ENCODE measurements around the gene SNX8.

SNX8 gene

GRCh38 chr7:2253525-2254244 lies 60.6 kb downstream of the SNX8 start:
- no peak for DNase-seq
- in situ Hi-C loops (cut with MboI; ENCODE audit: low pct_unique_long_range_greater_than_20kb, low sequenced_read_pairs) = no loop called here

DNA sequence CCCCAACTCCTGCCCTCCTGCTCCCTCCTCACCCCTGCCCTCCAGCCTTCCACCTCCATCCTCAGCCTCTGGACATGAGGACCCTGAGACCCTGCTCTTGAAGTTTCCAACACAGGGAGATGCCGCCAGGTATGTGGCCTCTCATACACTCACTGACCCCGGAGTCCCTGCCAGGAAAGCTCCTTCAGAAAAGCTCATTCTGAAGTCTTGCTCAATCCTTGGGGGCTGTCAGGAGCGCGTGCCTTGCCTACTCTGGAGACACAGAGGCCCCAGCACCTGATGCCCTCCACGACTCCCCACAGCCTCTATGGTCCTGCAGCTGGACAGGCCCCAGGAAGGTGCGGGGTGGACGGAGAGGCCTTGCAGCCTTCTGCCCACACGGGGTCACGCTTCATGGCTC lies 61.2 kb downstream of the SNX8 start:
- in situ Hi-C loops (cut with MboI; ENCODE audit: low pct_unique_long_range_greater_than_20kb, low sequenced_read_pairs) = no loop called here
- DNase-seq = no peak

DNA sequence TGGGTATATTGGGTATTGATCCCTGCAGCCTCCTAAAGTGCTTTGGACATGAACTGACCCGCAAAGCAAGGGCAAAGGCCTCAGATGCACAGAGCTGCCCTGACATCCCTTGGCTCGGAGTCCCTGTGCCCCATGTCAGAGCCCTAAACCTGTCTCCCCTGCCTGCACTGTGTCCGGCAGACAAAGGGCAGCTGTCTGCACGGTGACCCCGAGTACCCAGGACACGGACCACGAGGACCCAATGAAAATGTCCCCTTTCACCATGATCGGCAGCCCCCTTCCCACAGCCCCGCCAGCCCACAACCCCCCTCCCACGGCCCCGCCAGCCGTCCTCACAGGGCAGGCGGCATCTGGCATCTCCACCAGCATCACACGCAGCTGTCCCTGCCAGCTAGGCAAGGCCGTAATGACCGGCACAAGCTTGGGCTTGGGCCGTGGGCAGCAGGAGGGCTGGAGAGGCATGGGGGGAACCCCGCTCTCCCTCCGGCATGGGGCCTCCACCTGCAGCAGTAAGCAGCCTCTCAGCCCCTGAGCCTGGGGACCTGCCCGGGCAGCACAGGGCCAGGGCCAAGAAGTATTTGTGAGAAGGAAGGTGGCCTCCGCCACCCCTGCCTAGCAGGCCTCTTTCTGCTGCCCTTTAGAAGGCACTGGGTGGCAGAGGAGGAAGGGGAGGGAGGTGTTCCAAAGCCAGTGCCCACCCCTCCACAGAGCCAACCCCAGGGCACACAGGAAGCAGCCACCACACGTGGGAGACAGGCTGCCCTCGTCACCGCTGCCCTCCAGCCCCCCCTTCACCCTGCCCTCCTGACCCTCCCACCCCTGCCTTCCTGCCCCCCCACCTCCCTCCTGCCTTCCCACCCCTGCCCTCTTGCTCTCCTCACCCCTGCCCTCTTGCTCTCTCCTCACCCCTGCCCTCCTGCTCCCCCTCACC lies 62.1 kb downstream of the SNX8 start:
- in situ Hi-C loops (cut with MboI; ENCODE audit: low pct_unique_long_range_greater_than_20kb, low sequenced_read_pairs) = no loop called here
- no peak for DNase-seq

DNA sequence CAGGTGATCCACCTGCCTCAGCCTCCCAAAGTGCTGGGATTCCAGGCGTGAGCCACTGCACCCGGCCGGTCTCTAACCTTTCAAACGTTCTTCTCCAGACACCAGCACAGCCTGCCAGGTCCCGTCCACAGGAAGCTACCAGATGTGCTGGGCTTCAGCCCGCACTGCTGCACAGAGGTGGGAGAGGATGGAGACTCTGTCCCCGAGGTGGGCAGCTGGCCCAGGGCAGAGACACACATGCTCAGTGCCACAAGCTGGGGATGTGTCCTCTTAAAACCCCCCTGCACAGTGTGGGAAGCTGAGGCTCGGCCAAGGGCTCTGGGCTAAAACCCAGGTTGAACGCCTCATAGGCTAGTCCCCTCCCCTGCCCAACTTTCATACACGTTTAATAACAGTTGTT lies 62.9 kb downstream of the SNX8 start:
- in situ Hi-C loops (cut with MboI; ENCODE audit: low pct_unique_long_range_greater_than_20kb, low sequenced_read_pairs) = no loop called here
- DNase-seq = no peak

GRCh38 chr7:2249744-2250323 lies 64.4 kb downstream of the SNX8 start:
- DNase-seq = no peak
- in situ Hi-C loops (cut with MboI; ENCODE audit: low pct_unique_long_range_greater_than_20kb, low sequenced_read_pairs) = no loop called here

GRCh38 chr7:2248984-2249694 lies 65.1 kb downstream of the SNX8 start:
- peak; percentile 91 for DNase-seq
- in situ Hi-C loops (cut with MboI; ENCODE audit: low pct_unique_long_range_greater_than_20kb, low sequenced_read_pairs) = no loop called here

GRCh38 chr7:2247141-2247995 lies 66.9 kb downstream of the SNX8 start:
- in situ Hi-C loops (cut with MboI; ENCODE audit: low pct_unique_long_range_greater_than_20kb, low sequenced_read_pairs) = no loop called here
- DNase-seq = peak; percentile 29

- DNase-seq = peak; percentile 80
- in situ Hi-C loops (cut with MboI; ENCODE audit: low pct_unique_long_range_greater_than_20kb, low sequenced_read_pairs) = no loop called here
Observed at GRCh38 chr7:2245883-2246675, 68.2 kb downstream of the SNX8 start.

- no peak for DNase-seq
- in situ Hi-C loops (cut with MboI; ENCODE audit: low pct_unique_long_range_greater_than_20kb, low sequenced_read_pairs) = no loop called here
Observed at GRCh38 chr7:2244404-2244995, 69.7 kb downstream of the SNX8 start.

DNA sequence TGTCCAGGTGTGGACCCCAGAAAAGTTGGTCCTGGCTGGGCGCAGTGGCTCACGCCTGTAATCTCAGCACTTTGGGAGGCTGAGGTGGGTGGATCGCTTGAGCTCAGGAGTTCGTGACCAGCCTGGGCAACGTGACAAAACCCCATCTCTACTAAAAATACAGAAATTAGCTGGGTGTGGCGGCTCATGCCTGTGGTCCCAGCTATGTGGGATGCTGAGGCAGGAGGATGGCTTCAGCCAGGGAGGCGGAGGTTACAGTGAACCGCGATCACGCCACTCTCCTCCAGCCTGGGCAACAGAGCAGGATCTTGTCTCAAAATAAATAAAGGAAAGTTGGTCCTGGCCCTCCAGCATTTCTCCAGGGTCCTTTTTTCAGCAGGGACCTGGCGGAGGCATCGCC lies 70.8 kb downstream of the SNX8 start:
- no peak for DNase-seq
- in situ Hi-C loops (cut with MboI; ENCODE audit: low pct_unique_long_range_greater_than_20kb, low sequenced_read_pairs) = no loop called here

DNA sequence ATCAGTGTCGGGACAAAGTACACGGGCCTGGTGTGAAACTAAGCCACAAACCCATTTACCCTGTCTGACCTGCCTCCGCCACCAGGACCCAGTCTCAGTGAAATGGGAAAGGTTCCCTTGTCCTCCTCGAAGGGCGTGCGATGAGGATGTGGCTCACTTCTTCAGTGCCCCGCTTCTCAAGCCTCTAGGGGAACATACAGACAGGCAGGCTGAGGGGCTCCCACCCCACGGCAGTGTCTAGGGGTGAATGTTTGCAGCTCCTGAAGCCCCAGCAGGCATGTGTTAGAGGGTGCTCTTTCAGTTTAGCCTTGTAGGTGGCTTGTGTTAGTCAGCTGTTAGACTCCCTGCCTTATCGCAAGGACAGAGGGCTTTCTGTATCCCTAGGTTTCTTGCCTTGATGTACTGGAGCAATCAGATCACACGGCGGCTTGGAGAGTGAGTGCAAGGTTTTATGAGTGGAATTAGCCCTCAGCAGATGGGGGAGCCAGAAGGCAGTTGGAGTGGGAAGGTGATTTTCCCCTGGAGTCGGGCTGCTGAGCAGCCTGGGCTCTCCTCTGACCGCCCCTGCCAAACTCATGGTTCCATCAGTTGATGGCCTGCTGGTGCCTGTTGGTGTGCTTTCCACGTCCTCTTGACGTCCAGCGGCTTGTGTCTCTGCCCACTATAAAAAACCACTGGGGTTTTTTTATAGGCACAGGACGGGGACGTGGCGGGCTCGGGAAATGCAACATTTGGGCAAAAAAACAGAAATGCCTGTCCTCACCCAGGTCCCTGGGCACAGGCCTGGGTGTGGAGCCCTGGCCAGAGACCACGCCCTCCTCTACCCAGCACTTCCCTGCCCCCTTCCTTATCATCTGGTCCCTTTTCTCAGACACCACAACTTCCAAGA lies 71.5 kb downstream of the SNX8 start:
- DNase-seq = peak; percentile 61
- in situ Hi-C loops (cut with MboI; ENCODE audit: low pct_unique_long_range_greater_than_20kb, low sequenced_read_pairs) = no loop called here

- DNase-seq = peak; percentile 65
- in situ Hi-C loops (cut with MboI; ENCODE audit: low pct_unique_long_range_greater_than_20kb, low sequenced_read_pairs) = no loop called here
Observed at GRCh38 chr7:2241580-2242540, 72.4 kb downstream of the SNX8 start, which contains the start of the genes MRM2 and NUDT1. Gene MRM2 (minus strand): TSS chr7:2242205. CDS start chr7:2242169, 36 bp downstream. Gene NUDT1 (plus strand): TSS chr7:2242226. CDS start chr7:2244575, 2,349 bp downstream.

DNA sequence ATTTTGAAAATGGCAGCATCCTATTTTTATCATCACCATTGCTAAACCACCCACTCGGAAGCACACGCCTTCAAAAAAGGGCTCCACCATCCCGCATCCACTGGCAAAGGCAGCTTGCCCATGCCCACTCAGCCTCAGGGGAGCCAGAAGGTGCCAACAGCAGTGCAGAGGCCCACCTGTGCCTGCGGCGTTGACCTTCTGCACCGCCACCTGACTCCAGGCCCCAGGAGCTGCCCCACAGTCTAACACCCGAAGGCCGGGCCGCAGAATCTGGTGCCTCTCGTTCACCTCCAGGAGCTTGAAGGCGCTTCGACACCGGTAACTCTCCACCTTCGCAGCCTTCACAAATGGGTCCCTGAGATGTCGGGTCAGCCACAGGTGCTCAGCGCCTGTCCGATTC lies 75.0 kb downstream of the SNX8 start:
- no peak for DNase-seq
- in situ Hi-C loops (cut with MboI; ENCODE audit: low pct_unique_long_range_greater_than_20kb, low sequenced_read_pairs) = no loop called here

DNA sequence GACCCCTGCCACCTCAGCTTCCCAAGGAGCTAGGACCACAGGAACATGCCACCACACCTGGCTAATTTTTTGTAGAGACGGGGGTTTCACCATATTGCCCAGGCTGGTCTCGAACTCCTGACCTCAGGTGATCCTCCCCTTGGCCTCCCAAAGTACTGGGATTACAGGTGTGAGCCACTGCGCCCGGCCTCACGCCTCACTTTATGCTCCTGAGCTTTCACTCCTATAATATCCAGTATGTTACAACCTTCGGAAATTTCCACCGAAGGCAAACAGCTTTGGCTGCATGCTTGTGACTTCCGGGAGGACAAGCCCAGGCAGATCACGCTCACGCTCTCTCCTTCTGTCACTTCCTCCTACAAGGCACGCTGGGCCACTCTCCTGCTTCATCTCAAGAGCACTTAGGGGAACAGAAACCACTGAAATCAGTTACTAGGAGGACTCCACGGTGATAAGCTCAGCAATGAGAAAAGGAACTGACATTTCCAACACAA lies 77.1 kb downstream of the SNX8 start:
- in situ Hi-C loops (cut with MboI; ENCODE audit: low pct_unique_long_range_greater_than_20kb, low sequenced_read_pairs) = no loop called here
- peak; percentile 90 for DNase-seq

DNA sequence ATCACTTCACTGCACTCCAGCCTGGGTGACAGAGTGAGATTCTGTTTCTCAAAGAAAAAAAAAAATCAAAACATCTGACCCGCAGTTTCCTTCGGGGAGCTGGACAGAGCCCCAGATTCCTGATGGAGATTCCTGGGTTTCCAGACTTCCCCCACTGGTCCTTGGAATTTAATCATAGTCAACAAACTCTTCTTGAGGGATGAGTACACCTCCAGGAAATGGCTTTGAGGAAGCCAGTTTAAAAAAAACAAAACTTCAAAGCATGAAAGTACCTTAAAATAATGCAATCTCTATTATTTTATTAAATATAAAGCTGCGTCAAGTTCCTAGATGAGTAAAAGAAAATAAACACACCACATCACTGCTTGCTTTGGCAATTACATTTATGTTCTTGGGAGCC lies 80.3 kb downstream of the SNX8 start:
- in situ Hi-C loops (cut with MboI; ENCODE audit: low pct_unique_long_range_greater_than_20kb, low sequenced_read_pairs) = no loop called here
- no peak for DNase-seq

All from KBM-7 (cell line).